ENCODE data around the gene SMC3. TPM values are rescaled to one million over a fixed set of nuclear protein-coding genes. Genes with fewer than 3 reads are reported as not detected.

The SMC3 gene
- polyA plus RNA-seq, 1 of the 3 experiments (the other 2 are of a cell fraction): 10.1 TPM

DNA sequence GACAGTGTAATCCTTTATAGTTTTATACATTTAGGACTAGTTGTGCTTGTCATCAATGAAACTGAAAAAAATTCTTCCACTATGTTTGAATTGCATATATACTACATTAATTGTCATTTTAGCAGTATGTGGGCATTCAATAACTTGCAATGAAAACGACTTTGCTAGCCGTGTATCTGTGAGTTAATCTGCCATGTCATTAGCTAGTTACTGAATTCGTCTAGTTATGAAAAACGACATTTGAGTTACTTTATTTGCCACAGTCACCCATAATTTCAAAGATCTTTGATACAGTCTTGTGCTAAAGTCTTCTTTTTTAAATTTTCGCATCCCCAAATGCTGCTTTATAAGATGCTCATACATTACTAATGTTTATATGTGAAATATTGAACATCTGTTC lies 18.3 kb upstream of the SMC3 start:
- no peak overlapping the region for H3K4me3 ChIP-seq (ENCODE audit: low read depth in 2 of 2, low read length in 1 of 2)
- ChIA-PET POLR2A (no interaction called here), CTCF (interaction anchor here (0.6 to 9.6 kb wide), 11 partner anchors 9 to 412 kb away, joined by 3 to 112 read pairs (median 3); partner anchors contain the start of gene SMNDC1)
- WGBS (ENCODE audit: low lambda C conversion rate): 80% methylated on average over 5 of the region's 5 CpGs
- peaks cover 2% of the 10 kb centered on the region for H3F3A ChIP-seq (replicated peaks; ENCODE audit: insufficient read depth)
- H3K4me1 ChIP-seq (ENCODE audit: control insufficient read depth in 1 of 2, insufficient read depth in 2 of 2, low read depth in 1 of 2, low read length in 1 of 2): no peaks in the 10 kb centered on the region
- TF ChIP-seq RCOR1 (IDR thresholded peaks at IDR 0.05; ENCODE audit: low read length): no peak
- no peak for TF ChIP-seq SIN3A (IDR thresholded peaks at IDR 0.05; ENCODE audit: borderline replicate concordance, low read depth, low read length)
- TF ChIP-seq, protein P1, sequence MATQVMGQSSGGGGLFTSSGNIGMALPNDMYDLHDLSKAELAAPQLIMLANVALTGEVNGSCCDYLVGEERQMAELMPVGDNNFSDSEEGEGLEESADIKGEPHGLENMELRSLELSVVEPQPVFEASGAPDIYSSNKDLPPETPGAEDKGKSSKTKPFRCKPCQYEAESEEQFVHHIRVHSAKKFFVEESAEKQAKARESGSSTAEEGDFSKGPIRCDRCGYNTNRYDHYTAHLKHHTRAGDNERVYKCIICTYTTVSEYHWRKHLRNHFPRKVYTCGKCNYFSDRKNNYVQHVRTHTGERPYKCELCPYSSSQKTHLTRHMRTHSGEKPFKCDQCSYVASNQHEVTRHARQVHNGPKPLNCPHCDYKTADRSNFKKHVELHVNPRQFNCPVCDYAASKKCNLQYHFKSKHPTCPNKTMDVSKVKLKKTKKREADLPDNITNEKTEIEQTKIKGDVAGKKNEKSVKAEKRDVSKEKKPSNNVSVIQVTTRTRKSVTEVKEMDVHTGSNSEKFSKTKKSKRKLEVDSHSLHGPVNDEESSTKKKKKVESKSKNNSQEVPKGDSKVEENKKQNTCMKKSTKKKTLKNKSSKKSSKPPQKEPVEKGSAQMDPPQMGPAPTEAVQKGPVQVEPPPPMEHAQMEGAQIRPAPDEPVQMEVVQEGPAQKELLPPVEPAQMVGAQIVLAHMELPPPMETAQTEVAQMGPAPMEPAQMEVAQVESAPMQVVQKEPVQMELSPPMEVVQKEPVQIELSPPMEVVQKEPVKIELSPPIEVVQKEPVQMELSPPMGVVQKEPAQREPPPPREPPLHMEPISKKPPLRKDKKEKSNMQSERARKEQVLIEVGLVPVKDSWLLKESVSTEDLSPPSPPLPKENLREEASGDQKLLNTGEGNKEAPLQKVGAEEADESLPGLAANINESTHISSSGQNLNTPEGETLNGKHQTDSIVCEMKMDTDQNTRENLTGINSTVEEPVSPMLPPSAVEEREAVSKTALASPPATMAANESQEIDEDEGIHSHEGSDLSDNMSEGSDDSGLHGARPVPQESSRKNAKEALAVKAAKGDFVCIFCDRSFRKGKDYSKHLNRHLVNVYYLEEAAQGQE (IDR thresholded peaks at IDR 0.05; ENCODE audit: low read depth, low read length): no peak
- TF ChIP-seq, protein P2, sequence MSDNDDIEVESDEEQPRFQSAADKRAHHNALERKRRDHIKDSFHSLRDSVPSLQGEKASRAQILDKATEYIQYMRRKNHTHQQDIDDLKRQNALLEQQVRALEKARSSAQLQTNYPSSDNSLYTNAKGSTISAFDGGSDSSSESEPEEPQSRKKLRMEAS (IDR thresholded peaks at IDR 0.05; ENCODE audit: low read depth): no peak
- TF ChIP-seq RXRA (IDR thresholded peaks at IDR 0.05; ENCODE audit: borderline replicate concordance, low read depth): no peak
- no peak for TF ChIP-seq JUND (IDR thresholded peaks at IDR 0.05)
- no peak for TF ChIP-seq RAD21 (IDR thresholded peaks at IDR 0.05; ENCODE audit: low read length)
- H4K20me1 ChIP-seq (ENCODE audit: insufficient read depth): no peaks in the 10 kb centered on the region
- no peak for DNase-seq
- no peaks in the 10 kb centered on the region for H3K27me3 ChIP-seq (ENCODE audit: insufficient read depth)
- H3K9me3 ChIP-seq: no peaks in the 10 kb centered on the region
- no peak overlapping the region for H3K27ac ChIP-seq (ENCODE audit: low read depth in 2 of 2, low read length in 1 of 2)
- no peak overlapping the region for H3K9ac ChIP-seq
- no peak overlapping the region for H2AFZ ChIP-seq (ENCODE audit: low read depth)
- H3K79me2 ChIP-seq (ENCODE audit: insufficient read depth): no peaks in the 10 kb centered on the region
- no peaks in the 10 kb centered on the region for H3K9me2 ChIP-seq
- no peak overlapping the region for H3K4me2 ChIP-seq
- no peaks in the 10 kb centered on the region for H3K36me3 ChIP-seq (replicated peaks in 1 of 2; ENCODE audit: control insufficient read depth in 1 of 2, insufficient read depth in 2 of 2, low read length in 1 of 2)

DNA sequence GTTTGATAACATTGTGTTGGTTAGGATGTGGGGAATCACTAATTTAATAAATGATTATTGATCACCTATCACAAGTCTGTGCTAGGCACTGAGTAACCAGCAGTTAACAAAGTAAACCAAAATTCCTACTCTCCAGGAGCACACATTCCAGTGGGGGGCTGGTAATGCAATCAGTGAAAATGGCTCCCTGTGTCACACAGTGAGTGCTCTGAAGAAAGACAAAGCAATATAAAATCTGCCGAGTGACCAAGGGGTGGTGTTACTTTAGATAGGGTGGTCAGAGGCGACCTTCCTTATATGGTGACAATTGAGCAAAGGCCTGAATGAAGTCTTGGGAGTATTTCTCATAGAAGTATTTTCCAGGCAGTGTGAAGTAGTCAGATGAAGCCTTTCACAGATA lies 13.6 kb upstream of the SMC3 start:
- Histone ChIP-seq H3K4me2 (no peak overlapping the region), H3K4me1 (ENCODE audit: control insufficient read depth in 1 of 2, insufficient read depth in 2 of 2, low read depth in 1 of 2, low read length in 1 of 2) (no peaks in the 10 kb centered on the region), H3K27ac (ENCODE audit: low read depth in 2 of 2, low read length in 1 of 2) (no peak overlapping the region), H3F3A (replicated peaks; ENCODE audit: insufficient read depth) (peaks cover 2% of the 10 kb centered on the region), H3K9me3 (no peaks in the 10 kb centered on the region), H4K20me1 (ENCODE audit: insufficient read depth) (no peaks in the 10 kb centered on the region), H3K36me3 (replicated peaks in 1 of 2; ENCODE audit: control insufficient read depth in 1 of 2, insufficient read depth in 2 of 2, low read length in 1 of 2) (no peaks in the 10 kb centered on the region), H3K4me3 (ENCODE audit: low read depth in 2 of 2, low read length in 1 of 2) (no peak overlapping the region), H3K9ac (no peak overlapping the region), H2AFZ (ENCODE audit: low read depth) (no peak overlapping the region), H3K27me3 (ENCODE audit: insufficient read depth) (no peaks in the 10 kb centered on the region), H3K79me2 (ENCODE audit: insufficient read depth) (no peaks in the 10 kb centered on the region), H3K9me2 (no peaks in the 10 kb centered on the region)
- DNase-seq: no peak
- ChIA-PET CTCF (interaction anchor here (1.6 kb wide), 1 partner anchor 208 kb away, joined by 4 read pairs; no protein-coding TSS in a partner anchor), POLR2A (no interaction called here)
- TF ChIP-seq MXI1 (IDR thresholded peaks at IDR 0.05; ENCODE audit: low read depth, low read length) (no peak), MEF2A (IDR thresholded peaks at IDR 0.05; ENCODE audit: borderline replicate concordance, low read depth) (no peak), NRF1 (IDR thresholded peaks at IDR 0.05; ENCODE audit: low read depth, low read length) (no peak)
- 36% methylated on average over 2 of the region's 2 CpGs for WGBS (ENCODE audit: low lambda C conversion rate)

Data from SK-N-SH (cell line).